ENCODE data around the gene TRAF1. TPM values are rescaled to one million over a fixed set of nuclear protein-coding genes. Genes with fewer than 3 reads are reported as not detected.

Gene TRAF1
- total RNA-seq, 1 donor from 2014 or later: 7.1 TPM

- DNase-seq (ENCODE audit: extremely low spot score, unreplicated experiment): no peak
- TF ChIP-seq, protein P1, sequence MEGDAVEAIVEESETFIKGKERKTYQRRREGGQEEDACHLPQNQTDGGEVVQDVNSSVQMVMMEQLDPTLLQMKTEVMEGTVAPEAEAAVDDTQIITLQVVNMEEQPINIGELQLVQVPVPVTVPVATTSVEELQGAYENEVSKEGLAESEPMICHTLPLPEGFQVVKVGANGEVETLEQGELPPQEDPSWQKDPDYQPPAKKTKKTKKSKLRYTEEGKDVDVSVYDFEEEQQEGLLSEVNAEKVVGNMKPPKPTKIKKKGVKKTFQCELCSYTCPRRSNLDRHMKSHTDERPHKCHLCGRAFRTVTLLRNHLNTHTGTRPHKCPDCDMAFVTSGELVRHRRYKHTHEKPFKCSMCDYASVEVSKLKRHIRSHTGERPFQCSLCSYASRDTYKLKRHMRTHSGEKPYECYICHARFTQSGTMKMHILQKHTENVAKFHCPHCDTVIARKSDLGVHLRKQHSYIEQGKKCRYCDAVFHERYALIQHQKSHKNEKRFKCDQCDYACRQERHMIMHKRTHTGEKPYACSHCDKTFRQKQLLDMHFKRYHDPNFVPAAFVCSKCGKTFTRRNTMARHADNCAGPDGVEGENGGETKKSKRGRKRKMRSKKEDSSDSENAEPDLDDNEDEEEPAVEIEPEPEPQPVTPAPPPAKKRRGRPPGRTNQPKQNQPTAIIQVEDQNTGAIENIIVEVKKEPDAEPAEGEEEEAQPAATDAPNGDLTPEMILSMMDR (IDR thresholded peaks at IDR 0.05): no peak
- Mint-ChIP-seq H3K27ac (ENCODE audit: unreplicated experiment) (peak overlapping the region; percentile 27), H3K4me1 (ENCODE audit: unreplicated experiment) (peaks cover 14% of the 10 kb centered on the region), H3K4me3 (ENCODE audit: unreplicated experiment) (no peak overlapping the region), H3K9me3 (ENCODE audit: unreplicated experiment) (no peaks in the 10 kb centered on the region), H3K27me3 (ENCODE audit: unreplicated experiment) (no peaks in the 10 kb centered on the region), H3K36me3 (ENCODE audit: unreplicated experiment) (peaks cover 38% of the 10 kb centered on the region)
Observed at GRCh38 chr9:120865809-120866208, 60.8 kb downstream of the TRAF1 start.

GRCh38 chr9:120865176-120865575 is 61.4 kb downstream of the TRAF1 start:
- Mint-ChIP-seq H3K27ac (ENCODE audit: unreplicated experiment) (peak overlapping the region; percentile 27), H3K36me3 (ENCODE audit: unreplicated experiment) (peaks cover 44% of the 10 kb centered on the region), H3K27me3 (ENCODE audit: unreplicated experiment) (no peaks in the 10 kb centered on the region), H3K9me3 (ENCODE audit: unreplicated experiment) (no peaks in the 10 kb centered on the region), H3K4me1 (ENCODE audit: unreplicated experiment) (peaks cover 12% of the 10 kb centered on the region), H3K4me3 (ENCODE audit: unreplicated experiment) (no peak overlapping the region)
- no peak for DNase-seq (ENCODE audit: extremely low spot score, unreplicated experiment)
- TF ChIP-seq, protein P1 (IDR thresholded peaks at IDR 0.05): no peak

GRCh38 chr9:120864719-120865118 is 61.9 kb downstream of the TRAF1 start:
- Mint-ChIP-seq H3K27me3 (ENCODE audit: unreplicated experiment) (no peaks in the 10 kb centered on the region), H3K4me1 (ENCODE audit: unreplicated experiment) (peaks cover 8% of the 10 kb centered on the region), H3K9me3 (ENCODE audit: unreplicated experiment) (no peaks in the 10 kb centered on the region), H3K27ac (ENCODE audit: unreplicated experiment) (no peak overlapping the region), H3K4me3 (ENCODE audit: unreplicated experiment) (no peak overlapping the region), H3K36me3 (ENCODE audit: unreplicated experiment) (peaks cover 48% of the 10 kb centered on the region)
- TF ChIP-seq, protein P1 (IDR thresholded peaks at IDR 0.05): no peak
- DNase-seq (ENCODE audit: extremely low spot score, unreplicated experiment): no peak

DNA sequence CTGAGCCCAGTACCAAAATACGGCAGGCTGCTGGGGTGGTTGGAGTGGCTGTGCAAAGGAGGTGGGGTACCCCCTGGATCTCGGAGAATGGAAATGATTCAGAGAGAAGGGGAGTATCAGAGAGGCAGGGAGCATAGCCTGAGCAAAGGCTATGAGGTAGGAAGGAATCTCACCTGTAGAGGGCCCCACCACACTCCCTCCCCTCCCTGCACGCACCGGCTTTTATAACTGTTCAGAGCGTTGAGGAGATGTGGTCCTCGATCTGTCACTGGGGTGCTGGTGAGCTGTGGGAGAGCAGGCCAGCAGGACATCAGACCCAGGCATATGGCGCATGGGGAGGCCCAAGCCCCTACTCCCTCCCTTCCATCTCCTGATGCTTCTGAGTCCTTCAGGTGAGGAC is 62.8 kb downstream of the TRAF1 start:
- H3K27ac Mint-ChIP-seq (ENCODE audit: unreplicated experiment): no peak overlapping the region
- H3K4me3 Mint-ChIP-seq (ENCODE audit: unreplicated experiment): no peak overlapping the region
- peaks cover 43% of the 10 kb centered on the region for H3K36me3 Mint-ChIP-seq (ENCODE audit: unreplicated experiment)
- no peaks in the 10 kb centered on the region for H3K4me1 Mint-ChIP-seq (ENCODE audit: unreplicated experiment)
- H3K27me3 Mint-ChIP-seq (ENCODE audit: unreplicated experiment): no peaks in the 10 kb centered on the region
- DNase-seq (ENCODE audit: extremely low spot score, unreplicated experiment): no peak
- no peaks in the 10 kb centered on the region for H3K9me3 Mint-ChIP-seq (ENCODE audit: unreplicated experiment)
- TF ChIP-seq, protein P1 (IDR thresholded peaks at IDR 0.05): no peak

DNA sequence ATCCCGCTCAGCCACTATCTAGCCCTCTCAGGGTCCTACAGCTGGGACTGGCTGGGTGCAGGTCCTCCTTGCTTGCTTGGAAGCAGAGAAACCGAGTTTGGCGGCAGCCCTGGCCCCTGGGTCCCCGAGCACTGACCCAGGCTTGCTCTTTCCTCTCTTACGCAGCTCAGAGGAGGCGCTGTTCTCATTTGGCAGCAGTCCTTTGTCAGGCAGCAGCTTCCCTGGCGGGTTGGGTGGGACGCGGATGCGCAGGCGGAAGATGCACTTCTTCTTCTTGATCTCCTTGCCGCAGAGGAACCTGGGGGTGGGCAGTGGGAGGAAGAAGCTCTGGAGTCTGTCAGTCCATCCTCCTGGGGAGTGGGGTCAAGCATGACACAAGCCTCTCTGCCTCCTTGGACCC is 64.1 kb downstream of the TRAF1 start:
- TF ChIP-seq, protein P1 (IDR thresholded peaks at IDR 0.05): no peak
- no peaks in the 10 kb centered on the region for H3K4me1 Mint-ChIP-seq (ENCODE audit: unreplicated experiment)
- no peak overlapping the region for H3K27ac Mint-ChIP-seq (ENCODE audit: unreplicated experiment)
- no peaks in the 10 kb centered on the region for H3K9me3 Mint-ChIP-seq (ENCODE audit: unreplicated experiment)
- no peaks in the 10 kb centered on the region for H3K27me3 Mint-ChIP-seq (ENCODE audit: unreplicated experiment)
- H3K4me3 Mint-ChIP-seq (ENCODE audit: unreplicated experiment): no peak overlapping the region
- H3K36me3 Mint-ChIP-seq (ENCODE audit: unreplicated experiment): peaks cover 50% of the 10 kb centered on the region
- no peak for DNase-seq (ENCODE audit: extremely low spot score, unreplicated experiment)

Measured in osteocyte (in vitro differentiated cells).